Left renal pelvis (tissue), 4 donors: ENCODE measurements around the gene TPRG1. TPM values are rescaled to one million over a fixed set of nuclear protein-coding genes. Genes with fewer than 3 reads are reported as not detected.

Source experiments
- DNase-seq, 4 donors: peaks; one replicate each; pipeline ENCODE4 v3.0.0-alpha.2; 2013; ENCODE audit warnings: low read depth in 4 of 4, low spot score in 3 of 4
- polyA plus RNA-seq, 4 donors: library from polyadenylated mRNA; unstranded; fragments of 120-200 nt; gene quantifications; one replicate each; pipeline ENCODE4 v1.2.1, GENCODE V29; 2013; ENCODE audit not compliant: insufficient read length in 4 of 4

Gene TPRG1
- polyA plus RNA-seq, 4 donors, result 0.53 to 2.0 (median 1.1) TPM

GRCh38 chr3:189273736-189274135 lies 102.0 kb downstream of the TPRG1 start:
- no peak for DNase-seq

GRCh38 chr3:189275182-189275581 lies 103.4 kb downstream of the TPRG1 start:
- DNase-seq, result no peak

GRCh38 chr3:189275852-189276251 lies 104.1 kb downstream of the TPRG1 start:
- no peak for DNase-seq

- DNase-seq, result no peak
Observed at GRCh38 chr3:189276444-189277219, 104.9 kb downstream of the TPRG1 start.

GRCh38 chr3:189277711-189278110 lies 105.9 kb downstream of the TPRG1 start:
- DNase-seq, result no peak

GRCh38 chr3:189278221-189278620 lies 106.5 kb downstream of the TPRG1 start:
- no peak for DNase-seq

GRCh38 chr3:189282189-189282588 lies 110.4 kb downstream of the TPRG1 start:
- DNase-seq, result no peak

- DNase-seq, result no peak
Observed at GRCh38 chr3:189282741-189283140, 111.0 kb downstream of the TPRG1 start.

GRCh38 chr3:189286188-189286587 lies 114.4 kb downstream of the TPRG1 start:
- no peak for DNase-seq

- DNase-seq, result no peak
Observed at GRCh38 chr3:189286916-189287315, 115.1 kb downstream of the TPRG1 start.

GRCh38 chr3:189288348-189289235 lies 116.8 kb downstream of the TPRG1 start:
- no peak for DNase-seq

- DNase-seq, result no peak
Observed at GRCh38 chr3:189289251-189289650, 117.5 kb downstream of the TPRG1 start.

- DNase-seq, result no peak
Observed at GRCh38 chr3:189292667-189293484, 121.1 kb downstream of the TPRG1 start.

- DNase-seq, result no peak
Observed at GRCh38 chr3:189294649-189295048, 122.9 kb downstream of the TPRG1 start.

- DNase-seq, result no peak
Observed at GRCh38 chr3:189295089-189295488, 123.3 kb downstream of the TPRG1 start.

GRCh38 chr3:189297932-189298331 lies 126.2 kb downstream of the TPRG1 start:
- DNase-seq, result no peak

GRCh38 chr3:189298469-189299375 lies 127.0 kb downstream of the TPRG1 start:
- DNase-seq, result no peak

- DNase-seq, result no peak
Observed at GRCh38 chr3:189300345-189300744, 128.6 kb downstream of the TPRG1 start.

- no peak for DNase-seq
Observed at GRCh38 chr3:189301479-189301878, 129.7 kb downstream of the TPRG1 start.

- no peak for DNase-seq
Observed at GRCh38 chr3:189303584-189303983, 131.8 kb downstream of the TPRG1 start.
